ENCODE results near the gene PRKAR2B.

Gene PRKAR2B

DNA sequence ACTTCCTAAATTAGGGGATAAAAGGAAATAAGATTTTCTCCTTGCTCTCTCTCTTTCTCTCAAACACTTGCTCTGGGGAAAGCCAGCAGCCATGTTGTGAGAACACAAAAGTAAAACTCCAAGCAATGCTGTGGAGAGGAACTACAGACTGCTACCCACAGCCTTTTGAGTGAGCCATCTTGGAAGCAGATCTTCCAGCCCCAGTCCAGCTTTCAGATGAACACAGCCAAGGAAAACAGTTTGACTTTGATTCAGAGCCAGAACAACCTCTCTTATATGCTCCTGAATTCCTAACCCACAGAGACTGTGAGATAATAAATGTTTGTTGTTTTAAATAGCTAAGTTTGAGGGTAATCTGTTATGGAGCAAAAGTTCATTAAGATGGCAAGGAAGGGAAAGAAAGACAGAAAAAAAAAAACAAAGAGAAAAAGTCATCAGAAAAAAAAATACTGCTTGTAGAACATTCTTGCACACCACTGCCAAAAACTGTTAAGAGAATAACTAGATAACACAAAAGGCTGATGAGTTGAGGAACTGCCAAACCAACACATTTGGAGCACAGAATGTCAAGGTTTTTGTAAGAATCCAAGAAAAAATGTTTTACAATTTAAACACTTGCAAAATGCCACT lies 20.9 kb upstream of the PRKAR2B start:
- Histone ChIP-seq H3K9me3 (ENCODE audit: insufficient read depth, low read length) (no peaks in the 10 kb centered on the region), H3K36me3 (replicated peaks; ENCODE audit: low read depth, low read length) (no peaks in the 10 kb centered on the region), H3K4me3 (ENCODE audit: low read length) (no peak overlapping the region), H3K9ac (ENCODE audit: low read length) (no peak overlapping the region), H3K27ac (ENCODE audit: low read length) (no peak overlapping the region), H3K4me2 (ENCODE audit: low read length) (no peak overlapping the region), H3K27me3 (ENCODE audit: low read depth, low read length) (no peaks in the 10 kb centered on the region), H2AFZ (ENCODE audit: low read depth, low read length) (no peak overlapping the region), H3K79me2 (ENCODE audit: low read length) (no peaks in the 10 kb centered on the region), H3K4me1 (ENCODE audit: low read length) (0 out of 2 replicates have a peak, but pooled peaks cover 8% of the 10 kb centered on the region), H4K20me1 (ENCODE audit: insufficient read depth, low read length) (no peaks in the 10 kb centered on the region)
- TF ChIP-seq EZH2phosphoT487 (IDR thresholded peaks at IDR 0.05; ENCODE audit: low read depth): no peak
- TF ChIP-seq CTCF (IDR thresholded peaks at IDR 0.05; ENCODE audit: low read depth, low read length): no peak

DNA sequence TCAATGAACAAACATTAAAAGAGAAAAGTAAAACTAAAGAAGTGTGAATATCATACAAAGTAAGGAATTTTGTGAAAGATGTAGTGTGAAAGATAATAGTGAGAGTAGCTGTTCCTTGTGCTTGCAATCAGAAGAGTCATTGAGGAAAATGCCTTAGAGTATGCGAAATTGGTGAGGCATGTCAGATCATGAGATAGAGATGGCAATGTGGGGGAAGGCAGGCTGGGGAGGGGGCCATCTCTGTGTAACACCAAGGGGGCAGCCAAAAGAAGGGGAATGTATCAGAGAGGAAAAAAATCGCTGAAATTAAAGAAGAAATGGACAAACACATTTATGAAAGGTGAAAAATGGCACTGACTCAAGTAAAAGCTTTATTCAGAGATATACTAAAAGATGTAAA lies 19.6 kb upstream of the PRKAR2B start:
- no peaks in the 10 kb centered on the region for H3K36me3 ChIP-seq (replicated peaks; ENCODE audit: low read depth, low read length)
- H3K27ac ChIP-seq (ENCODE audit: low read length): no peak overlapping the region
- no peak overlapping the region for H3K4me3 ChIP-seq (ENCODE audit: low read length)
- H2AFZ ChIP-seq (ENCODE audit: low read depth, low read length): no peak overlapping the region
- TF ChIP-seq EZH2phosphoT487 (IDR thresholded peaks at IDR 0.05; ENCODE audit: low read depth): no peak
- no peak for TF ChIP-seq CTCF (IDR thresholded peaks at IDR 0.05; ENCODE audit: low read depth, low read length)
- H3K27me3 ChIP-seq (ENCODE audit: low read depth, low read length): no peaks in the 10 kb centered on the region
- H3K4me1 ChIP-seq (ENCODE audit: low read length): 0 out of 2 replicates have a peak, but pooled peaks cover 8% of the 10 kb centered on the region
- H3K9ac ChIP-seq (ENCODE audit: low read length): no peak overlapping the region
- H3K79me2 ChIP-seq (ENCODE audit: low read length): no peaks in the 10 kb centered on the region
- H3K9me3 ChIP-seq (ENCODE audit: insufficient read depth, low read length): no peaks in the 10 kb centered on the region
- no peak overlapping the region for H3K4me2 ChIP-seq (ENCODE audit: low read length)
- no peaks in the 10 kb centered on the region for H4K20me1 ChIP-seq (ENCODE audit: insufficient read depth, low read length)

DNA sequence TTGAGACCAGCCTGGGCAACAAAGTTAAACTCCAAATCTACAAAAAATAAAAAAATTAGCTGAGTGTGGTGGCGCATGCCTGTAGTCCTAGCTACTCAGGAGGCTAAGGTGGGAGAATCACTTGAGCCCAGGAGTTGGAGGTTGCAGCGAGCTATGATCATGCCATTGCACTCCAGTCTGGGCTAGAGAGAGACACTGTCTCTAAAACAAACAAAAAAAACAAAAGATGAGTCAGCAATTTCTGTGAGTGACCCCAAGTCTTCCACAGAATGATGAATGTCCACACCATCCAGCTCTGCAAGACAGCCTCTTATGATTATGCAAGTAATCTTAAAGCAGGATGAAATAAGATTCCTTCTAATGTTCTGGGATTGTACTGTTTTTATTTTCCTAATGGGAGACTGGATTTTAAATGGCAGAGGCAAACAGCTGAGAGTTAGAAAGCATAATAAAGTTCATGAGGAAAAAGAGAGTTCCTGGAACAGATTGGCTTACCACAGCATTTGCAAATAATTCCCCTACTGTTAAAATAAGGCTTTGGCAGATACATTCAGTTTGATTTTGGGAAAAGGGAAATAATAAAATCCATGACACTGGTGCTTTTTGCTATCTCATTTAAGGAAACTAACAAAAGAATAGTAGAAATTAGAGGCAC lies 18.9 kb upstream of the PRKAR2B start:
- 0 out of 2 replicates have a peak, but pooled peaks cover 8% of the 10 kb centered on the region for H3K4me1 ChIP-seq (ENCODE audit: low read length)
- H3K36me3 ChIP-seq (replicated peaks; ENCODE audit: low read depth, low read length): no peaks in the 10 kb centered on the region
- TF ChIP-seq CTCF (IDR thresholded peaks at IDR 0.05; ENCODE audit: low read depth, low read length) (no peak), EZH2phosphoT487 (IDR thresholded peaks at IDR 0.05; ENCODE audit: low read depth) (no peak)
- H3K79me2 ChIP-seq (ENCODE audit: low read length): no peaks in the 10 kb centered on the region
- H3K4me3 ChIP-seq (ENCODE audit: low read length): no peak overlapping the region
- H4K20me1 ChIP-seq (ENCODE audit: insufficient read depth, low read length): no peaks in the 10 kb centered on the region
- H3K27ac ChIP-seq (ENCODE audit: low read length): no peak overlapping the region
- no peaks in the 10 kb centered on the region for H3K27me3 ChIP-seq (ENCODE audit: low read depth, low read length)
- H3K4me2 ChIP-seq (ENCODE audit: low read length): no peak overlapping the region
- H3K9ac ChIP-seq (ENCODE audit: low read length): no peak overlapping the region
- H3K9me3 ChIP-seq (ENCODE audit: insufficient read depth, low read length): no peaks in the 10 kb centered on the region
- H2AFZ ChIP-seq (ENCODE audit: low read depth, low read length): no peak overlapping the region

GRCh38 chr7:107026166-107026565 lies 18.3 kb upstream of the PRKAR2B start:
- Histone ChIP-seq H3K79me2 (ENCODE audit: low read length) (no peaks in the 10 kb centered on the region), H3K4me3 (ENCODE audit: low read length) (no peak overlapping the region), H3K9me3 (ENCODE audit: insufficient read depth, low read length) (no peaks in the 10 kb centered on the region), H3K27ac (ENCODE audit: low read length) (no peak overlapping the region), H2AFZ (ENCODE audit: low read depth, low read length) (no peak overlapping the region), H3K9ac (ENCODE audit: low read length) (no peak overlapping the region), H3K36me3 (replicated peaks; ENCODE audit: low read depth, low read length) (no peaks in the 10 kb centered on the region), H3K4me1 (ENCODE audit: low read length) (0 out of 2 replicates have a peak, but pooled peaks cover 8% of the 10 kb centered on the region), H3K27me3 (ENCODE audit: low read depth, low read length) (no peaks in the 10 kb centered on the region), H4K20me1 (ENCODE audit: insufficient read depth, low read length) (no peaks in the 10 kb centered on the region), H3K4me2 (ENCODE audit: low read length) (no peak overlapping the region)
- TF ChIP-seq CTCF (IDR thresholded peaks at IDR 0.05; ENCODE audit: low read depth, low read length) (no peak), EZH2phosphoT487 (IDR thresholded peaks at IDR 0.05; ENCODE audit: low read depth) (no peak)

All from OCI-LY3 (cell line).